ENCODE measurements around the gene HAGHL. TPM values are rescaled to one million over a fixed set of nuclear protein-coding genes. Genes with fewer than 3 reads are reported as not detected.

Gene HAGHL
- total and polyA plus RNA-seq, 7 donors, result 0.92 to 10.5 (median 3.6) TPM

GRCh38 chr16:700684-701584 is 26.0 kb upstream of the HAGHL start:
- Histone ChIP-seq H3K4me3 (no peak overlapping the region), H3K4me1 (peaks cover 0 to 13% (median 7%) of the 10 kb centered on the region in 4 donors), H3K27me3 (peaks cover 65 to 93% (median 82%) of the 10 kb centered on the region in 3 donors), H3K9me3 (no peaks in the 10 kb centered on the region), H3K27ac (no peak overlapping the region), H3K36me3 (no peaks in the 10 kb centered on the region)
- TF ChIP-seq POLR2A (IDR thresholded peaks at IDR 0.05) (no peak), EP300 (IDR thresholded peaks at IDR 0.05) (no peak), POLR2AphosphoS5 (IDR thresholded peaks at IDR 0.05) (no peak), CTCF (IDR thresholded peaks at IDR 0.05) (no peak)
- 7 to 8% methylated on average over 76 of the region's 76 CpGs for WGBS, 2 donors
- intact Hi-C loops (cut with DNase I), result no loop called here
- no peak for DNase-seq

GRCh38 chr16:702341-702740 is 24.6 kb upstream of the HAGHL start:
- Histone ChIP-seq H3K27ac (no peak overlapping the region), H3K4me1 (peaks cover 0 to 19% (median 11%) of the 10 kb centered on the region in 4 donors), H3K4me3 (no peak overlapping the region), H3K27me3 (peaks cover 68 to 93% (median 82%) of the 10 kb centered on the region in 3 donors), H3K9me3 (no peaks in the 10 kb centered on the region), H3K36me3 (no peaks in the 10 kb centered on the region)
- no peak for TF ChIP-seq CTCF (IDR thresholded peaks at IDR 0.05)
- TF ChIP-seq EP300 (IDR thresholded peaks at IDR 0.05), result no peak
- TF ChIP-seq POLR2AphosphoS5 (IDR thresholded peaks at IDR 0.05), result no peak
- no peak for TF ChIP-seq POLR2A (IDR thresholded peaks at IDR 0.05)
- 85% methylated on average over 19 of the region's 19 CpGs for WGBS, 2 donors
- intact Hi-C loops (cut with DNase I), result no loop called here
- no peak for DNase-seq

- TF ChIP-seq CTCF (IDR thresholded peaks at IDR 0.05) (no peak), POLR2A (IDR thresholded peaks at IDR 0.05) (no peak), POLR2AphosphoS5 (IDR thresholded peaks at IDR 0.05) (no peak), EP300 (IDR thresholded peaks at IDR 0.05) (no peak)
- Histone ChIP-seq H3K4me3 (no peak overlapping the region), H3K36me3 (no peaks in the 10 kb centered on the region), H3K4me1 (peaks cover 0 to 19% (median 11%) of the 10 kb centered on the region in 4 donors), H3K27me3 (peaks cover 72 to 96% (median 91%) of the 10 kb centered on the region in 3 donors), H3K27ac (no peak overlapping the region), H3K9me3 (no peaks in the 10 kb centered on the region)
- 61 to 82% methylated on average over 12 of the region's 12 CpGs for WGBS, 2 donors
- intact Hi-C loops (cut with DNase I), result no loop called here
- DNase-seq, result no peak
These were observed 23.5 kb upstream of the HAGHL start for GRCh38 chr16:703406-703805.

- H3K27ac ChIP-seq, result no peak overlapping the region
- TF ChIP-seq POLR2AphosphoS5 (IDR thresholded peaks at IDR 0.05) (no peak), POLR2A (IDR thresholded peaks at IDR 0.05) (no peak), EP300 (IDR thresholded peaks at IDR 0.05) (no peak), CTCF (IDR thresholded peaks at IDR 0.05) (no peak)
- H3K4me1 ChIP-seq, result peaks cover 0 to 19% (median 11%) of the 10 kb centered on the region in 4 donors
- DNase-seq, result no peak
- H3K27me3 ChIP-seq, result peaks cover 75 to 98% (median 97%) of the 10 kb centered on the region in 3 donors
- intact Hi-C loops (cut with DNase I), result no loop called here
- H3K9me3 ChIP-seq, result no peaks in the 10 kb centered on the region
- H3K4me3 ChIP-seq, result no peak overlapping the region
- H3K36me3 ChIP-seq, result no peaks in the 10 kb centered on the region
- WGBS, 2 donors, result 68 to 76% methylated on average over 7 of the region's 7 CpGs
These were observed 22.9 kb upstream of the HAGHL start for GRCh38 chr16:704047-704446.
